ENCODE results near the gene PHACTR1. TPM values are rescaled to one million over a fixed set of nuclear protein-coding genes. Genes with fewer than 3 reads are reported as not detected.

The PHACTR1 gene
- total and polyA plus RNA-seq, 2 of the 4 experiments (the other 2 are of a cell fraction): not detected

DNA sequence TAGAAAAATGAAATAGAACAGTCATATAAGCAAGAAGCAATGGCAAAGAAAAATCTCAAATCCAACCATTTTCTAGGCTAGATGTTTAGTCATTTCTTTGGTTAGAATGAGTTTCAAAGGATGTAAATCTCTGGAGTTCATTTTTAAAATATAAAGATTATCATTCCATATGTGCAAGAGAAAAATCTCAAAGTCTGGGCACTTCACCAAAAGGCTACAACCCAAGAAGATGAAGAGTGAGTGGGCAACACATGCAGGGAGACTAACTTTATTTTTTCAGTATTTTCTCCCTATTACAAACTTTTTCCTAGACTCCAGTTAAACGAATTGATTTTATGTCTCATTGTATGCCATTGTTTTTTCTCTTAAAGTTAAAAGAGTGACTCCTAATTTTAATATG lies 83.6 kb downstream of the PHACTR1 start:
- dilution Hi-C loops (cut with HindIII; ENCODE audit: low sequenced_read_pairs, unreplicated experiment) (no loop called here), in situ Hi-C loops (cut with MboI; ENCODE audit: low sequenced_read_pairs) (no loop called here), intact Hi-C loops (cut with micrococcal nuclease) (no loop called here)
- Histone ChIP-seq H2AK5ac (ENCODE audit: low read depth, low read length) (no peak overlapping the region), H4K91ac (ENCODE audit: insufficient read depth, low read depth, low read length) (no peak overlapping the region), H2AK9ac (replicated peaks; ENCODE audit: low read depth, low read length, poor library complexity) (no peak overlapping the region), H3K9ac (ENCODE audit: low read depth, low read length) (no peak overlapping the region), H3K18ac (ENCODE audit: low read depth, low read length) (no peak overlapping the region), H3K27me3 (ENCODE audit: control insufficient read depth, insufficient read depth, low read length) (no peaks in the 10 kb centered on the region), H3K9me3 (ENCODE audit: control insufficient read depth, insufficient read depth, low read length) (peaks cover 4% of the 10 kb centered on the region), H2AFZ (replicated peaks; ENCODE audit: low read length, poor library complexity) (no peak overlapping the region), H2BK5ac (ENCODE audit: low read depth, low read length, poor library complexity, severe bottlenecking) (no peak overlapping the region), H4K5ac (ENCODE audit: low read depth, low read length) (no peak overlapping the region), H3K23ac (ENCODE audit: low read depth, low read length) (no peak overlapping the region), H3K56ac (ENCODE audit: extremely low read depth, insufficient read depth, low read length) (no peak overlapping the region), H3K4me2 (ENCODE audit: low read depth, low read length) (no peak overlapping the region), H3K4ac (ENCODE audit: low read depth, low read length) (no peak overlapping the region), H2BK120ac (ENCODE audit: low read depth, low read length) (no peak overlapping the region), H2BK20ac (ENCODE audit: low read depth, low read length) (no peak overlapping the region), H3K27ac (ENCODE audit: insufficient read depth, low read length) (no peak overlapping the region), H2BK15ac (ENCODE audit: low read depth, low read length) (no peak overlapping the region), H3K4me3 (ENCODE audit: insufficient read depth, low read depth, low read length) (no peak overlapping the region), H3K9me1 (ENCODE audit: insufficient read depth, low read length) (no peaks in the 10 kb centered on the region), H4K8ac (ENCODE audit: low read depth in 2 of 2, low read length in 2 of 2) (no peak overlapping the region), H3K14ac (replicated peaks; ENCODE audit: low read depth, low read length) (no peak overlapping the region), H3K36me3 (ENCODE audit: control insufficient read depth, insufficient read depth, low read length) (no peaks in the 10 kb centered on the region), H3K79me1 (ENCODE audit: low read depth in 1 of 2, low read length in 2 of 2) (no peaks in the 10 kb centered on the region), H3K4me1 (ENCODE audit: control insufficient read depth, insufficient read depth, low read length) (no peaks in the 10 kb centered on the region), H4K20me1 (ENCODE audit: insufficient read depth, low read length) (no peaks in the 10 kb centered on the region)
- ATAC-seq (ENCODE audit: low read depth) (no peak), DNase-seq (no peak)
- no CpG with 5 or more reads among the region's 1 CpG for WGBS, 2 experiments (ENCODE audit: extremely low coverage in 2 of 2, insufficient read length in 1 of 2)
- TF ChIP-seq MAZ (IDR thresholded peaks at IDR 0.05; ENCODE audit: borderline replicate concordance, low read depth, low read length) (no peak), MXI1 (IDR thresholded peaks at IDR 0.05; ENCODE audit: borderline replicate concordance, low read depth, low read length) (no peak), FOS (IDR thresholded peaks at IDR 0.05; ENCODE audit: low read depth, low read length) (no peak), CEBPB (IDR thresholded peaks at IDR 0.05; ENCODE audit: low read depth, low read length) (no peak), CHD1 (IDR thresholded peaks at IDR 0.05; ENCODE audit: low read depth, low read length) (no peak), NFE2L2 (IDR thresholded peaks at IDR 0.05; ENCODE audit: low read depth, low read length) (no peak)
- TF ChIP-seq, protein P1, sequence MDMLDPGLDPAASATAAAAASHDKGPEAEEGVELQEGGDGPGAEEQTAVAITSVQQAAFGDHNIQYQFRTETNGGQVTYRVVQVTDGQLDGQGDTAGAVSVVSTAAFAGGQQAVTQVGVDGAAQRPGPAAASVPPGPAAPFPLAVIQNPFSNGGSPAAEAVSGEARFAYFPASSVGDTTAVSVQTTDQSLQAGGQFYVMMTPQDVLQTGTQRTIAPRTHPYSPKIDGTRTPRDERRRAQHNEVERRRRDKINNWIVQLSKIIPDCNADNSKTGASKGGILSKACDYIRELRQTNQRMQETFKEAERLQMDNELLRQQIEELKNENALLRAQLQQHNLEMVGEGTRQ (IDR thresholded peaks at IDR 0.05; ENCODE audit: low read depth, low read length): no peak
- TF ChIP-seq, protein P2, sequence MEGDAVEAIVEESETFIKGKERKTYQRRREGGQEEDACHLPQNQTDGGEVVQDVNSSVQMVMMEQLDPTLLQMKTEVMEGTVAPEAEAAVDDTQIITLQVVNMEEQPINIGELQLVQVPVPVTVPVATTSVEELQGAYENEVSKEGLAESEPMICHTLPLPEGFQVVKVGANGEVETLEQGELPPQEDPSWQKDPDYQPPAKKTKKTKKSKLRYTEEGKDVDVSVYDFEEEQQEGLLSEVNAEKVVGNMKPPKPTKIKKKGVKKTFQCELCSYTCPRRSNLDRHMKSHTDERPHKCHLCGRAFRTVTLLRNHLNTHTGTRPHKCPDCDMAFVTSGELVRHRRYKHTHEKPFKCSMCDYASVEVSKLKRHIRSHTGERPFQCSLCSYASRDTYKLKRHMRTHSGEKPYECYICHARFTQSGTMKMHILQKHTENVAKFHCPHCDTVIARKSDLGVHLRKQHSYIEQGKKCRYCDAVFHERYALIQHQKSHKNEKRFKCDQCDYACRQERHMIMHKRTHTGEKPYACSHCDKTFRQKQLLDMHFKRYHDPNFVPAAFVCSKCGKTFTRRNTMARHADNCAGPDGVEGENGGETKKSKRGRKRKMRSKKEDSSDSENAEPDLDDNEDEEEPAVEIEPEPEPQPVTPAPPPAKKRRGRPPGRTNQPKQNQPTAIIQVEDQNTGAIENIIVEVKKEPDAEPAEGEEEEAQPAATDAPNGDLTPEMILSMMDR (conservative IDR thresholded peaks at IDR 0.05; ENCODE audit: low read depth, low read length): no peak
- no TSS peak for BruUV-seq (replicated peaks)
- ChIA-PET CTCF (no interaction called here), POLR2A (ENCODE audit: unreplicated experiment) (no interaction called here)
